A673 (cell line): ENCODE measurements around the gene ALKBH2. TPM values are rescaled to one million over a fixed set of nuclear protein-coding genes. Genes with fewer than 3 reads are reported as not detected.

Source experiments
- BruUV-seq: library from RNA; stranded (reverse); fragments of 400-500 nt; replicated peaks from 2 replicates; lab custom pipeline; 2021; lab: Mats Ljungman, UMichigan
- CTCF ChIA-PET: fragments of 300-600 bp; sonication (Branson Sonifier 250); formaldehyde crosslinking; loops from one replicate; lab custom pipeline; 2022; ENCODE audit warnings: antibody characterized with exemption; lab: Charles Lee
- POLR2A ChIA-PET: fragments of 300-600 bp; sonication (Branson Sonifier 250); formaldehyde crosslinking; loops from one replicate; lab custom pipeline; 2022; ENCODE audit warnings: antibody characterized with exemption; ENCODE audit not compliant: low non-redundant PET; lab: Charles Lee
- DNase-seq: peaks from one replicate; pipeline ENCODE4 v3.0.0-alpha.2; 2015; ENCODE audit warnings: low spot score
- H3K27ac ChIP-seq: fragments of 200-600 bp; sonication (generic); 2 replicates; pipeline ENCODE4 v1.5.1; 2016; ENCODE audit warnings: mixed run types, low read depth, mild to moderate bottlenecking, mixed read lengths, antibody characterized with exemption, low read length; ENCODE audit not compliant: poor library complexity, severe bottlenecking
- H3K27me3 ChIP-seq: fragments of 200-600 bp; sonication (generic); replicated peaks from 2 replicates; pipeline ENCODE4 v1.6.1; 2017; ENCODE audit warnings: mixed run types, low read depth, mild to moderate bottlenecking, mixed read lengths, antibody characterized with exemption, low read length; ENCODE audit not compliant: insufficient read depth, poor library complexity
- H3K36me3 ChIP-seq: fragments of 200-600 bp; sonication (generic); 2 replicates; pipeline ENCODE4 v1.6.1; 2016; ENCODE audit warnings: mixed run types, mild to moderate bottlenecking, mixed read lengths, antibody characterized with exemption, low read length; ENCODE audit not compliant: insufficient read depth, poor library complexity, severe bottlenecking
- H3K4me1 ChIP-seq: fragments of 200-600 bp; sonication (generic); 2 replicates; pipeline ENCODE4 v1.6.1; 2017; ENCODE audit warnings: mixed run types, mild to moderate bottlenecking, mixed read lengths, antibody characterized with exemption, low read length; ENCODE audit not compliant: insufficient read depth, poor library complexity, severe bottlenecking
- H3K4me3 ChIP-seq: fragments of 200-600 bp; sonication (generic); 2 replicates; pipeline ENCODE4 v1.5.1; 2016; ENCODE audit warnings: low read depth, mixed run types, mild to moderate bottlenecking, mixed read lengths, low read length; ENCODE audit not compliant: poor library complexity, severe bottlenecking
- H3K9me3 ChIP-seq: fragments of 200-600 bp; sonication (generic); 2 replicates; pipeline ENCODE4 v1.6.1; 2016; ENCODE audit warnings: mixed run types, low read depth, mild to moderate bottlenecking, mixed read lengths, antibody characterized with exemption, low read length; ENCODE audit not compliant: poor library complexity, severe bottlenecking
- EZH2 ChIP-seq: fragments of 200-600 bp; sonication (generic); IDR thresholded peaks from 2 replicates; pipeline ENCODE4 v1.6.1; 2017; ENCODE audit warnings: borderline replicate concordance, low read depth, mild to moderate bottlenecking, mixed read lengths, antibody characterized with exemption, low read length; ENCODE audit not compliant: poor library complexity, severe bottlenecking
- intact Hi-C: fragments of 100-400 bp; cut with micrococcal nuclease; formaldehyde crosslinking; loops from one replicate; pipeline ENCODE4 v1.10.0; 2022; ENCODE audit not compliant: unreplicated experiment
- total RNA-seq: library from RNA; stranded (reverse); gene quantifications from 2 replicates; pipeline ENCODE4 v1.2.3, GENCODE V29; 2021
- TF ChIP-seq, protein P1 (sequence below): fragments of 300-800, 200-600 bp; sonication (generic); conservative IDR thresholded peaks from 2 replicates; pipeline ENCODE4 v1.5.1; 2017; ENCODE audit warnings: low read depth, mild to moderate bottlenecking, antibody characterized with exemption, low read length, moderate library complexity, mixed read lengths

Gene ALKBH2
- total RNA-seq, 1 experiment from 2014 or later, result 40.6 TPM

DNA sequence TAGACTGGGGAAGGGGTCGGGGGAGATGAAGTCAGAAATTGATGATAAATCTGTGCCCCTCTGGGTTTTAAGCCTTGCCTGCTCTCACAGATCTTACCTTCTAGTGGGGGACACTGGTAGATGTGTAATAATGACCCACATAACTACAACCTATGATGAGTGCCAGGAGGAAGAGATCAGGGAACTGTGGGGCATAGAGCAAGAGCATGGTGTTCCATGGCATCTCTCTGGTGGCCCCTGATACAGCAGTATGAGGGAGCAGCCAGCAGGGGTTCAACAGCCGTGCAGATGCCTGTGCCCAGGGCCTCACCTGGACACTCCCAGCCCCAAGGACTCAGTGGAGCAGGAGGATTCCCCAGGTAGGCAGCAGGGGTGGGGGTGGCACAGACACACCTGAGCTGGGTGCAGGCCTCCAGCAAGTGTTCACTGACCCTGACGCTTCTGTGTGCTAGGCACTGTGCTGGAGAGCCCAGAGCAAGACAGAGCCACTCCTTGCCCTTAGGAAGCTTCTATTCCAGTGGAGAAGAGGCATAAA lies 28.1 kb upstream of the ALKBH2 start:
- Histone ChIP-seq H3K4me1 (no peaks in the 10 kb centered on the region), H3K4me3 (no peak overlapping the region), H3K27ac (no peak overlapping the region), H3K27me3 (no peaks in the 10 kb centered on the region), H3K36me3 (no peaks in the 10 kb centered on the region), H3K9me3 (no peaks in the 10 kb centered on the region)
- no TSS peak for BruUV-seq
- ChIA-PET CTCF (no interaction called here), POLR2A (no interaction called here)
- TF ChIP-seq, protein P1, sequence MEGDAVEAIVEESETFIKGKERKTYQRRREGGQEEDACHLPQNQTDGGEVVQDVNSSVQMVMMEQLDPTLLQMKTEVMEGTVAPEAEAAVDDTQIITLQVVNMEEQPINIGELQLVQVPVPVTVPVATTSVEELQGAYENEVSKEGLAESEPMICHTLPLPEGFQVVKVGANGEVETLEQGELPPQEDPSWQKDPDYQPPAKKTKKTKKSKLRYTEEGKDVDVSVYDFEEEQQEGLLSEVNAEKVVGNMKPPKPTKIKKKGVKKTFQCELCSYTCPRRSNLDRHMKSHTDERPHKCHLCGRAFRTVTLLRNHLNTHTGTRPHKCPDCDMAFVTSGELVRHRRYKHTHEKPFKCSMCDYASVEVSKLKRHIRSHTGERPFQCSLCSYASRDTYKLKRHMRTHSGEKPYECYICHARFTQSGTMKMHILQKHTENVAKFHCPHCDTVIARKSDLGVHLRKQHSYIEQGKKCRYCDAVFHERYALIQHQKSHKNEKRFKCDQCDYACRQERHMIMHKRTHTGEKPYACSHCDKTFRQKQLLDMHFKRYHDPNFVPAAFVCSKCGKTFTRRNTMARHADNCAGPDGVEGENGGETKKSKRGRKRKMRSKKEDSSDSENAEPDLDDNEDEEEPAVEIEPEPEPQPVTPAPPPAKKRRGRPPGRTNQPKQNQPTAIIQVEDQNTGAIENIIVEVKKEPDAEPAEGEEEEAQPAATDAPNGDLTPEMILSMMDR, result no peak
- no peak for TF ChIP-seq EZH2
- intact Hi-C loops, result no loop called here
- DNase-seq, result no peak

DNA sequence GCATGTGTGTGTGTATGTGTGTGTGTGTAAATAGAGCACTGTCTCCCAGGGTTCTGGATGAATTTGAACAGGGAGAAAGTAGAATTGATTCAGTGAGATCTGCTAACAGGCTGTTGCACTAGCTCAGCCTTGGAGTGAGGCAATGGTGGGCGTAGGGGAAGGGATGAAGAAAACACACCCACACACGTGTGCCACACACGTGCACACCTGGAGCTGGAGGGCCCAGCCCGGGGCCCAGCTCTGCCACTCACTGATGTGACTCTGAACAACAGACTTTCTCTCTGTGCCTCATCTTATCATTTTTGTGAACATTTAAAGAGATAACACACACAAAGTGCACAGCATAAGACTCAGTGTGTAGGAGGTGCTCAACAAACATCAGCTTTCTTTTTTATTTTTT lies 27.3 kb upstream of the ALKBH2 start:
- no TSS peak for BruUV-seq
- CTCF ChIA-PET, result no interaction called here
- POLR2A ChIA-PET, result no interaction called here
- no peaks in the 10 kb centered on the region for H3K4me1 ChIP-seq
- no peaks in the 10 kb centered on the region for H3K9me3 ChIP-seq
- TF ChIP-seq, protein P1, result no peak
- no peak for TF ChIP-seq EZH2
- no peaks in the 10 kb centered on the region for H3K27me3 ChIP-seq
- H3K4me3 ChIP-seq, result no peak overlapping the region
- no peak for DNase-seq
- no peak overlapping the region for H3K27ac ChIP-seq
- H3K36me3 ChIP-seq, result no peaks in the 10 kb centered on the region
- intact Hi-C loops, result no loop called here

DNA sequence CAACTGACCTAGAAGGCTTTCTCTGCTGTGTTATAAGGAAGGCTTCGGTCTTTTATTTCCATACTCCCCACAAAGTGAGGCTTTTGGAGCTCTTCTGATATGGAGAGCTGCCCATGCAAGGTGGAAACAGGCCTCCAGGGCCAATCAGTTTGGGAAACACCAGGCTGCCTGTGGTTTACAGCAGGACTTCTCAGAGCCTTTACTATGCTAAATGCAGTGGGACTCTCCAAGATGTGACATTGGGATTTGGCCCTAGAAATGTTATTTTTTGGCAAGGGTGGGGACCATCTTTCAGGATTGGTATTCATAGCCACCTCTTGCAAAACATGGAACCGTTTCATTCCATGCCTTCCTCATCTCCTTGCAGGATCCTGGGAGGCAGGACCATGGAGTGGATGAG lies 26.8 kb upstream of the ALKBH2 start:
- Histone ChIP-seq H3K27ac (no peak overlapping the region), H3K36me3 (no peaks in the 10 kb centered on the region), H3K4me1 (no peaks in the 10 kb centered on the region), H3K4me3 (no peak overlapping the region), H3K9me3 (no peaks in the 10 kb centered on the region), H3K27me3 (no peaks in the 10 kb centered on the region)
- ChIA-PET CTCF (no interaction called here), POLR2A (no interaction called here)
- TF ChIP-seq EZH2, result no peak
- TF ChIP-seq, protein P1, result no peak
- no TSS peak for BruUV-seq
- intact Hi-C loops, result no loop called here
- no peak for DNase-seq
